Measurements from ENCODE around the gene RMP24.
"Not testable (repeated sequence)": the region's sequence is repeated elsewhere in the genome, so short reads cannot be mapped to it uniquely, and the experiment has no call there.

Gene RMP24

GRCh38 chr18:36017232-36017631 is 44.8 kb downstream of the RMP24 start:
- Histone ChIP-seq H3K27me3 (ENCODE audit: insufficient read depth, low read length, poor library complexity, severe bottlenecking) (no peaks in the 10 kb centered on the region), H3K9me3 (ENCODE audit: insufficient read depth, low read depth, low read length) (no peaks in the 10 kb centered on the region), H3K4me2 (ENCODE audit: low read depth, low read length, poor library complexity, severe bottlenecking) (no peak overlapping the region), H3K4me1 (ENCODE audit: insufficient read depth, low read length, poor library complexity, severe bottlenecking) (no peaks in the 10 kb centered on the region), H3F3A (ENCODE audit: low read depth) (no peaks in the 10 kb centered on the region), H3K4me3 (ENCODE audit: low read length, poor library complexity, severe bottlenecking) (no peak overlapping the region), H3K9me2 (replicated peaks; ENCODE audit: low read depth, low read length) (no peaks in the 10 kb centered on the region), H3K79me2 (ENCODE audit: insufficient read depth, low read length) (no peaks in the 10 kb centered on the region), H3K36me3 (ENCODE audit: insufficient read depth, low read length) (no peaks in the 10 kb centered on the region), H2AFZ (ENCODE audit: low read length) (no peak overlapping the region), H3K9ac (ENCODE audit: low read depth, low read length, poor library complexity, severe bottlenecking) (no peak overlapping the region), H4K20me1 (ENCODE audit: insufficient read depth, low read length, poor library complexity, severe bottlenecking) (no peaks in the 10 kb centered on the region)
- TF ChIP-seq CTCF (conservative IDR thresholded peaks at IDR 0.05; ENCODE audit: low read length) (no peak), EZH2phosphoT487 (IDR thresholded peaks at IDR 0.05; ENCODE audit: borderline replicate concordance) (no peak)

- Histone ChIP-seq H3K79me2 (ENCODE audit: insufficient read depth, low read length) (no peaks in the 10 kb centered on the region), H3K4me2 (ENCODE audit: low read depth, low read length, poor library complexity, severe bottlenecking) (no peak overlapping the region), H3K9me2 (replicated peaks; ENCODE audit: low read depth, low read length) (no peaks in the 10 kb centered on the region), H2AFZ (ENCODE audit: low read length) (no peak overlapping the region), H3F3A (ENCODE audit: low read depth) (no peaks in the 10 kb centered on the region), H4K20me1 (ENCODE audit: insufficient read depth, low read length, poor library complexity, severe bottlenecking) (no peaks in the 10 kb centered on the region), H3K9ac (ENCODE audit: low read depth, low read length, poor library complexity, severe bottlenecking) (no peak overlapping the region), H3K36me3 (ENCODE audit: insufficient read depth, low read length) (peaks cover 16% of the 10 kb centered on the region; the same call in 1 of the 2 replicates), H3K4me1 (ENCODE audit: insufficient read depth, low read length, poor library complexity, severe bottlenecking) (no peaks in the 10 kb centered on the region), H3K27me3 (ENCODE audit: insufficient read depth, low read length, poor library complexity, severe bottlenecking) (no peaks in the 10 kb centered on the region), H3K4me3 (ENCODE audit: low read length, poor library complexity, severe bottlenecking) (no peak overlapping the region), H3K9me3 (ENCODE audit: insufficient read depth, low read depth, low read length) (no peaks in the 10 kb centered on the region)
- TF ChIP-seq CTCF (conservative IDR thresholded peaks at IDR 0.05; ENCODE audit: low read length) (no peak), EZH2phosphoT487 (IDR thresholded peaks at IDR 0.05; ENCODE audit: borderline replicate concordance) (no peak)
These were observed 47.8 kb downstream of the RMP24 start for GRCh38 chr18:36020174-36020711.

- Histone ChIP-seq H3K4me3 (ENCODE audit: low read length, poor library complexity, severe bottlenecking) (no peak overlapping the region), H3K9me3 (ENCODE audit: insufficient read depth, low read depth, low read length) (no peaks in the 10 kb centered on the region), H4K20me1 (ENCODE audit: insufficient read depth, low read length, poor library complexity, severe bottlenecking) (no peaks in the 10 kb centered on the region), H3K9ac (ENCODE audit: low read depth, low read length, poor library complexity, severe bottlenecking) (no peak overlapping the region), H3K79me2 (ENCODE audit: insufficient read depth, low read length) (no peaks in the 10 kb centered on the region), H3F3A (ENCODE audit: low read depth) (no peaks in the 10 kb centered on the region), H3K27me3 (ENCODE audit: insufficient read depth, low read length, poor library complexity, severe bottlenecking) (no peaks in the 10 kb centered on the region), H3K4me1 (ENCODE audit: insufficient read depth, low read length, poor library complexity, severe bottlenecking) (no peaks in the 10 kb centered on the region), H2AFZ (ENCODE audit: low read length) (no peak overlapping the region), H3K4me2 (ENCODE audit: low read depth, low read length, poor library complexity, severe bottlenecking) (no peak overlapping the region), H3K36me3 (ENCODE audit: insufficient read depth, low read length) (peaks cover 41% of the 10 kb centered on the region; the same call in 1 of the 2 replicates), H3K9me2 (replicated peaks; ENCODE audit: low read depth, low read length) (no peaks in the 10 kb centered on the region)
- TF ChIP-seq CTCF (conservative IDR thresholded peaks at IDR 0.05; ENCODE audit: low read length) (no peak), EZH2phosphoT487 (IDR thresholded peaks at IDR 0.05; ENCODE audit: borderline replicate concordance) (no peak)
These were observed 50.9 kb downstream of the RMP24 start for GRCh38 chr18:36023336-36023735.

- not testable (repeated sequence) for H3K27me3 ChIP-seq (ENCODE audit: insufficient read depth, low read length, poor library complexity, severe bottlenecking); H3K9ac ChIP-seq (ENCODE audit: low read depth, low read length, poor library complexity, severe bottlenecking); H4K20me1 ChIP-seq (ENCODE audit: insufficient read depth, low read length, poor library complexity, severe bottlenecking); H3K79me2 ChIP-seq (ENCODE audit: insufficient read depth, low read length); H3K4me2 ChIP-seq (ENCODE audit: low read depth, low read length, poor library complexity, severe bottlenecking); H3F3A ChIP-seq (ENCODE audit: low read depth); H3K9me2 ChIP-seq (replicated peaks; ENCODE audit: low read depth, low read length); H3K4me3 ChIP-seq (ENCODE audit: low read length, poor library complexity, severe bottlenecking); H2AFZ ChIP-seq (ENCODE audit: low read length); H3K9me3 ChIP-seq (ENCODE audit: insufficient read depth, low read depth, low read length); H3K4me1 ChIP-seq (ENCODE audit: insufficient read depth, low read length, poor library complexity, severe bottlenecking)
- H3K36me3 ChIP-seq (ENCODE audit: insufficient read depth, low read length) = peaks cover 50% of the 10 kb centered on the region; the same call in 1 of the 2 replicates
These were observed 51.8 kb downstream of the RMP24 start for GRCh38 chr18:36024241-36024640.

Measured in Loucy (cell line).